ENCODE measurements around the gene MSX2.

Gene MSX2

DNA sequence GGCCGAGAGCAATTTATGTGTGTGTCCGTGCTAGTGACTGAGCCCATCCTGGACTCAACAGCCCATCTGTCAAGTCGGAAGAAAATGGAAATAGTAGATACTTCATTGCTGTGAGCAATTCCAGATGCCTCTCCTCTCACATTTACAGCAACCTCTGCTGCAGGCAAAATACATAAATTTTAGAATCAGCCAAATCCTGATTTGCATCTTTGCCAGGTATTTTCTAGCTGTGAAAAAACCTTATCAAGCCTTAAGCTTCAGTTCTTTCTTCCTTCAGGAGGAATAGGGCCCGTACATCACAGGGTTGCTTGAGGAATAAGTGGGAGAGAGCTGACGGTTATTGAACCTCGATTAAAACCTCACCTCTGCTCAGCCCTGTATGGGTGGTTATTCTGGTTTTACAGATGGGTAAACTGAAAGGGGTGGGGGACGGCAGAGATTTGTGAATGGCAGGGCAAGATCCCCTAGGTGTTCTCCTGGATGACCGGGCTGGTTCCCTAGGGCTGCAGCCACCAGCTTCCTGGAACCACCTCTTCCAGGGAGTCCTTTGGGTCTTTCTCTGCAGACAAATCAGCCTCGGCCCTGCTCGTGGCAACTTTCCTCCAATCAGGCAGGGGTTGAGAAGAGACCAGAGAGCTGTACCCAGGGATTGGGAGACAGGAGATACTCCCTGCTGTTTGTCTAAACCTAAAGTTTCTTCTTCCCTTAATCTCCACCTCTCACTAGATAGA, 5.3 kb upstream of the MSX2 start:
- no peak for DNase-seq

GRCh38 chr5:174719793-174720611, 4.4 kb upstream of the MSX2 start:
- no peak for DNase-seq

GRCh38 chr5:174720612-174721529, 3.5 kb upstream of the MSX2 start:
- DNase-seq, result no peak

DNA sequence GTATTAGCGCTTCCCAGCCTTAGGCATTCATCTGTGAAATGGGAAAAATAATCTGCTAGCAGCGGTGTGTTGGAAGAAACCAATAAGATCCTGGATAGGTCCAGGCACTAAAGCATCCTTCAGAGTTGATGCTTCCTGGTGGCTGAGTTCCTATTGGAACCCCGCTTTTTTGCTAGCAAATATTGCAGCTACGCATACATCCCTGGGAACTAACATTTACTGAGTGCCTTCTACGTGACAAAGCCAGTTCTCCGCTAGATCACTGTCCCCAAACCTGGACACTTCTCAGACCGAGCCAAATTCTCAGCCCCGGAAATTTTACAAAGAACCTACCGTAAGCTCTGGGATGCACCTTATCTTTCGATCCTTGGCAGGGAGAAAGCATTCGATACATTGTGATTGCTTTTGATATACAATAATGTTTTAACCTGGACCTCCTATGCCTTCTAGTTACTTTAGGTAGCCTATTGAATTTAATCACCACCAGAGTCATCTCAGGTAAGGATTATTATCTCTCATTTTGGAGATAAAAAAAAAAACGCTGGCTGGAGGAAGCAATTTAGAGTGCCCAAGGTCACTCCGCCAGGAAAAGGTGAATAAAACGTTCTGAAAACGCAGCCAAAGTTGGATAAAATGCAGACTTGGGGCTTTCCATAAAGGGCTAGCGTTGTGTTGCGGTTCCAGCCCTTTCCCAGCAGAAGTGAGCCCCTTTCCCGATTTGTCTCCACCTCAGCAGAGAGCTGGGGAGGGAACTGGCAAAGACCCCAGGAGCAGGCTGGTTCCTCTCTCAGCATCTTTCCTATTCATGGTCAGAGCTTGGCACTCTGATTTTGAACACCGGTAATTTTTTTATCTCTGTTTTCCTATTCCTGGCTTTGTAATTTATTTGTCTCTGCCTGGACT, 2.6 kb upstream of the MSX2 start:
- DNase-seq, result no peak

GRCh38 chr5:174722500-174722899, 1.9 kb upstream of the MSX2 start:
- DNase-seq, result no peak

GRCh38 chr5:174723315-174723978, 935 bp upstream of the MSX2 start:
- no peak for DNase-seq

GRCh38 chr5:174723979-174724483, 351 bp upstream of the MSX2 start:
- no peak for DNase-seq

GRCh38 chr5:174725261-174725990, 1.0 kb downstream of the MSX2 start:
- no peak for DNase-seq

DNA sequence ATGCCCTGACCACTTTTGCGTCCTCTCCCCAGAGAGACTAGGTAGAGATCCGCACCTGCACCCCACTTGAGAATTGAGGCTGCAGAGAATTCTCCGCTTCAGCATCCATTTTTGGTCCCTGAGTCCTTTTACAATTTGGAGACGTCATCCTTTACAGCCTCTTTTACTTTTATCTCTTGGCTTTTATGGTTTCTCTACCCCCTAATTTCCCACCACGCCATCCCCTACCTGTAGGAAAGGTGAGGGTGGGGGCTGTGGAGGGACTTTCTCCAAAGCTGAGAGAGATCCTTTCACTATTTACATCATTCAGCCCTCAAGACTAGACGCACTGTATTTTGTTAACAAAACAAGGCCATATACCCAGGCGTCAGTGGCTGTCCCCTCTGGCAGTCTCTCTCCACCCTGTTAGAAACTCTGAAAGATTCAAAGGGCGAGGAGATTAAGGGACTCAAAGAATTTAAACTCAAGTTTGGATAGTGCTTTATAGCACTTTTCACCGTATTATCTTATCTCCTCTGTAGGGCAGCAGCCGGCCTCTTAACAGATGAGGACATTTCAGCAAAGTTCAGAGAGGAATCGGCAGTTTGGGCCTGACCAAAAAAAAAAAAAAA, 1.7 kb downstream of the MSX2 start:
- no peak for DNase-seq

DNA sequence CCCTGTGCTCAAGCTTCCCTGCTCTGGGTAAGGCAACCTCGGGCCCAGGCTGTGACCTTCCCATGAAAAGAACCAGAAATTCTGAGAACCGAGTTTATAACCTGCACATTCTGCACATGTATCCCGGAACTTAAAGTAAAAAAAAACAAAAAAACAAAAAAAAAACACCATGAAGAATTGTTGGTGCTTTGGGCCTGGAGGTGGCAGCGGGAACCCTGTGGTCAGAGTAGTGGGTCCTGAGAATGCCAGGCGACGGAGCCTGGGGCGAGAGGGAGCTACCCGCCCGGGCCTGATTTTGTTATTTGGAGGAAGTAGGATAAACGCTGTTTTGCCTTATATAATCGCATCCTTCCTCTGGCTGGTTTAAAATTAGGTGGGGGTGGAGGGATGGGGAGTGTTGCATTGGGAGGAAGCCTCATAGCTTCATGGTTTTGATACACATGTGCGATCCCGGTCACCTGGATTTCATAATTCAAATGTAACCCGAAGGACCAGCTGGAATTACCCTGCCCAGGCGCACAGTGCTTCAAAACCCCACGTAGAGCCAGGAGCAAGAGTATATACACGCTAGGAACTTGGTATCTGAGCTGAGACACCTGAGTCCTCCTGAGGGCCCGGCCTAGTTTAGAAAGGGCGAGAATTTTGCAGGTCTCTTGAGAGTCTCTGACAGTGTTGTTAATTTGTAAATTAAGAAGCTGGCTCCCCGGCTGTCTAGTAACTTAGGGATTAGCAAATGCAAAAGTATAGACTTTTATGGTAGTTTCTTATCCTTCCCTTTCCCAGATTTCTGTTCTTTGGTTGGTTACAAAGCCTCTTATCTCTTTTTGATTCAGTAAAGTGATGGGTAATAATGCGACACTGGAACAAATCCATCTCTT, 2.8 kb downstream of the MSX2 start:
- no peak for DNase-seq

- DNase-seq, result no peak
Observed at GRCh38 chr5:174727794-174728680, 3.7 kb downstream of the MSX2 start.

- DNase-seq, result no peak
Observed at GRCh38 chr5:174729075-174729680, 4.8 kb downstream of the MSX2 start.

- DNase-seq, result no peak
Observed at GRCh38 chr5:174731214-174732035, 7.0 kb downstream of the MSX2 start.

GRCh38 chr5:174732036-174733020, 7.9 kb downstream of the MSX2 start:
- DNase-seq, result no peak

- DNase-seq, result no peak
Observed at GRCh38 chr5:174733091-174733690, 8.8 kb downstream of the MSX2 start.
